HG03457 (cell line): Measurements from ENCODE around the gene CDK8.
"Not testable (repeated sequence)": the region's sequence is repeated elsewhere in the genome, so short reads cannot be mapped to it uniquely, and the experiment has no call there.

Source experiments
- ATAC-seq: cut with Tn5 transposase; IDR thresholded peaks from one replicate; pipeline ENCODE4 v1.9.1; 2021; ENCODE audit warnings: moderate number of reproducible peaks; ENCODE audit not compliant: unreplicated experiment

CDK8 gene

DNA sequence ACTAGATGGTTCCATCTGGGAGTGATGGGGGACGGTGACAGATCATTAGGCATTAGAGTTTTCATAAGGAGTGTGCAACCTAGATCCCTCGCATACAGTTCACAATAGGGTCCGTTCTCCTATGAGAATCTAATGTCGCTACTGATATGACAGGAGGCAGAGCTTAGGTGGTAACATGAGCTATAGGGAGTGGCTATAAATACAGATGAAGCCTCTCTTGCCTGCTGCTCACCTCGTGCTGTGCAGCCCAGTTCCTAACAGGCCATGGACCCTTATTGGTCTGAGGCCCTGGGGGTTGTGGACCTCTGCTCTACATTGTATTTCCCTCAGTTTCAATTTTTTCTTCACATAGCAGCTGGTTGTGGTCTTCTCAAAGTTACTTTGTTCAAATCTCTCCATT, 56.5 kb downstream of the CDK8 start:
- ATAC-seq, result no peak

DNA sequence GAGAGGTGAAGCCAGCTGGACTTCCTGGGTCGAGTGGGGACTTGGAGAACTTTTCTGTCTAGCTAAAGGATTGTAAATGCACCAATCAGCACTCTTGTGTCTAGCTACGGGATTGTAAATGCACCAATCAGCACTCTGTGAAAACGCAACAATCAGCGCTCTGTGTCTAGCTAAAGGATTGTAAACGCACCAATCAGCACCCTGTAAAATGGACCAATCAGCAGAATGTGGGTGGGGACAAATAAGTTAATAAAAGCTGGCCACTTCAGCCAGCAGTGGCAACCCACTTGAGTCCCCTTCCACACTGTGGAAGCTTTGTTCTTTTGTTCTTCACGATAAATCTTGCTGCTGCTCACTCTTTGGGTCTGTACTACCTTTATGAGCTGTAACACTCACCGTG, 58.1 kb downstream of the CDK8 start:
- ATAC-seq, result not testable (repeated sequence)

DNA sequence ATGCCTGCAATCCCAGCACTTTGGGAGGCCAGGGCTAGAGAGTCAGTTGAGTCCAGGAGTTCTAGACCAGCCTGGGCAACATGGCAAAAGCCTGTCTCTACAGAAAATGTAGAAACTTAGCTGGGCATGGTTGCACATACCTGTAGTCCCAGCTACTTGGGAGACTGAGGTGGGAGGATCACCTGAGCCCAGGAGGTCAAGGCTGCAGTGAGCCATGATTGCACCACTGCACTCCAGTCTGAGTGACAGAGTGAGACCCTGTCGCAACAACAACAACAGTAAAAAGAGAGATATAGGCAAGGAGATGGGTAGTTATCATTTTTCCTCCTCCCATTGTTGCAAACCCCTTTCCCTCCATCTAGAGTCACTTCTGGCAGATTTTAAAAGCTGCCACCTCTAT, 62.2 kb downstream of the CDK8 start:
- ATAC-seq, result not testable (repeated sequence)

GRCh38 chr13:26320766-26321165, 66.8 kb downstream of the CDK8 start:
- no peak for ATAC-seq

GRCh38 chr13:26323127-26323526, 69.2 kb downstream of the CDK8 start:
- ATAC-seq, result no peak

- no peak for ATAC-seq
Observed at GRCh38 chr13:26323764-26324163, 69.8 kb downstream of the CDK8 start.

DNA sequence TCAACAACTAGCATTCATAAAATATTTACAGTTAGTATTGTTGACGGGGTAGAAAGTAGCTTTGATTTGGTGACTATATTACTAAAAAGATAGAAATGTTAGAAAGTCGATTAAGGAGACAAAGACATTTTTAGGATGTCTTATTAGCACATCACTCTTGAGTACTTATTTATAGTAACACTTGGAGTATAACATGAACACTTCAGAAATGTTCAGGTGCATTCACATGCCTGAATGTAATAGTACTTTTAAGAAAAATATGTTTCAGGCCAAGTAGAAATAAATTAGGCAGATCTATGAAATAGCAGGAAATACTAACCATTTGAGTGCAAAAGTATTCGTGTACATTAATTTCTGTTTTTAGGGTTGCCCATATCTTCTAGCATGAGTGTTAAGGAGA, 70.4 kb downstream of the CDK8 start:
- ATAC-seq, result no peak

DNA sequence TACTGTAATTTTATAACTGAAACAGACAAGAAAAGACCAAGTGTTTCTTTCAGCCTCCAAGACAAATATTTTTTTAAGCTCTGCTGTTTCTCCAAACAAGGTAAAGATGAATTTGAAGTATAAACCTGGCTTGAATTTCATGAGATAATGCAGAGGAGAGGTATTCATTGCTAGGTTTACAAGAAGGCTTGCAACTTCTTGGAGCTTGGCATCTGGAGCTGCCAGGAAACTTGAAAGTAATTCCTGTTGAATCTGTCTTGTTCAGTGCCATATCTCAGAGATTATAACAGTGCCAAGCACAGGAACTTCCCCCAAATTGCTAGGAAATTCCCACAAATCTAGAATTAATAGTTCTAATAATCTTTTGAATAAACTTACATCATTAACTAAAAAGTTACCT, 70.9 kb downstream of the CDK8 start:
- ATAC-seq, result no peak

GRCh38 chr13:26325876-26326275, 71.9 kb downstream of the CDK8 start:
- ATAC-seq, result peak; percentile 74

DNA sequence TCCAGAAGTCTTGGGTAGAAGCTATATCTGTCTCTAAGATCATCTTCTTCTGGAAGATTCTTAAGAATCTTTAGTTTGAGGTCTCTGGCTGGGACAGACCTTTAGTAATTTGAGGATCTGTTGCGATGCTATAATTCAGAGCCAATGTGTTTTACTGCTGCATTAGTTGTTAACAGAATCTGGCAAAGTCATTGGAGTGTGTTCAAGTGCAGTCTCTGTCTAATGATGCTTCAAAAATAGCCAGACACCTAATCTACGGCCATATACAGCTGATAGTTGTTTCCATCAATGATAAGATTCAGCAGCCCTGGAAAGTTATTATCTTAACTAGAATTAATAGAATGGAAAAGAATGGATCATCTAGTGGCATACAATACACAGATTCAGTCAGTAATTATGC, 72.6 kb downstream of the CDK8 start:
- ATAC-seq, result no peak

DNA sequence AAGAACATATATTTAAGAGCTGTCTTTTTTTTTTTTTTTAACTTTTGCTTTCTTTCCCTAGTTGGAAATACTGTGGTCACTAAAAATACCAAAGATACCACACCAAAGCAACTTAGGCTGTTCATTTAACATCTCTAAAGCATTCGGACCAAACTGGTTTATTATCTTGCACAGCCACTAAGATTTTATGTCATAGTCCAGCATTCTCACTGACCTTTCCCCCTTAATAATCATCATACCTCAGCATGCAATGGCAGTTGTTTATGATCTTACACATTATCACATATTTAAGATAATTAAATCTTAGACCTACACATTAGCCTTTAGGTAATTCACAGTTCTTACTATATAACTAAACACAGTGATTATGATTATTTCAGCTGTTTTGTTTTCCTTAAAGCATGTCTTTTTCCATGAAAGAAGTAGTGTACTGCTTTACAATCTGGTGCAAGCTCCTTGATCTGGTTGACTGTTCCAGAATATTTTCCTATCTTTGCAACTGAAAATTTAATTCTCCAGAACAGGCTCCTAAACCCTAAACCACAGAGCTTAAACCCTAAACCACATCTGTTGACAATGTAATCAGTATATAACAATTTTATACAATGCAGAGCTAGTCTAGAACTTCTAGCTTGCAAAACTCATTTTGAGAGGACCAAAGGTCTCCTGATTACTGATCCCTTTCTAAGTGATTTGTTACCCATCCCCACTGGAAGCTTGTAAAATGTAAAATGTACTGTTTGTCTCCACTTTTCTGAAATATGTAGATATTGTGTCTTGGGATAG, 74.2 kb downstream of the CDK8 start:
- no peak for ATAC-seq

DNA sequence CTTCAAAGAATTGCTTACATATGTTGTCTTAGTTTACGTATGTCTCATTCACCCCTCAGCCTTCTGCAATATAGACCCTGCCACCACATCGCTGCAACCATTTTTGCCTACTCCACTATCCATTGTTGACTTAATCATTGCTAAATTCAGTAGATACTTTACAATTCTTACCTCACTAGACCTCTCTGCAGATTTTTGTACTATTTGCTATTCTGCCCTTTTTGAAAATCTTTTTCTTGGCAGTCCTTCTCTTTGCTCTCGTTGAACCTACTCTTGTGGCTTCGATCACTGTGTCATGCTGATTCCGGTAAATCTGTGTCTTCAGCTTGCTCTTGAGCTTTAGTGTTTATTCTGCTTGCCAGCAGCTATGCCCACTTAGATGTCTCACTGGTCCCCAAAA, 81.2 kb downstream of the CDK8 start:
- ATAC-seq, result no peak

GRCh38 chr13:26340807-26341206, 86.9 kb downstream of the CDK8 start:
- no peak for ATAC-seq

DNA sequence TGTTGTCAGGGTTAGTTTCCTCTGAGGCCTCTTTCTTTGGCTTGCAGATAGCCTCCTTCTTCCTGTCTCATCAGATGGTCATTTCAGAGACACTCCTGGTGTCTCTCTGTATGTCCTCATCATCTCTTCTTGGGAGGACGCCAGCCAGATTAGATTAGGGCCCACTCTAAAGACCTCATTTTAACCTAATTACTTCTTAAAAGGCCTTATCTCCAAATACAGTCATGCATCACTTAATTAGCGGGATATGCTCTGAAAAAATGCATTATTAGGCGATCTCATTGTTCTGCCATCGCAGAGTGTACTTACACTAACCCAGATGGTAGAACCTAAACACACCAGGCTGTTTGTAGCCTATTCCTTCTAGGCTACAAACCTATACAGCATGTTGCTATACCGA, 89.0 kb downstream of the CDK8 start:
- ATAC-seq, result no peak

- ATAC-seq, result no peak
Observed at GRCh38 chr13:26343816-26344215, 89.9 kb downstream of the CDK8 start.

DNA sequence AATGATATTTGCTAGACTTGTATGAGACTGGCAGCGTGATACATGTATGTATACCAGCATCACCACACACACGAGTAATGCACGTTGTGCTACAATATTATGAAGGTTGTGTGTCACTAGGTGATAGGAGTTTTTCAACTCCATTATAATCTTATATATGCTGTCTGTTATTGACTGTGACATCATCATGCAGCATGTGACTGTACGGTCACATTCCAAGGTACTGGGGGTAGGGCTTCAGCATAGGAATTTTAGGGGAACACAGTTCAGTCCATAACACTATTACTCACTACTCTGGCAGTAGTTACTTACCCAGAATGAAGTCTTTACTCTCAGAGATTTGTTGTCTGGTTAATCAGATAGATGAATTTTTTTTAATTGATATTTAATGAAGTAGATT, 91.1 kb downstream of the CDK8 start:
- no peak for ATAC-seq

- no peak for ATAC-seq
Observed at GRCh38 chr13:26348966-26349365, 95.0 kb downstream of the CDK8 start.

DNA sequence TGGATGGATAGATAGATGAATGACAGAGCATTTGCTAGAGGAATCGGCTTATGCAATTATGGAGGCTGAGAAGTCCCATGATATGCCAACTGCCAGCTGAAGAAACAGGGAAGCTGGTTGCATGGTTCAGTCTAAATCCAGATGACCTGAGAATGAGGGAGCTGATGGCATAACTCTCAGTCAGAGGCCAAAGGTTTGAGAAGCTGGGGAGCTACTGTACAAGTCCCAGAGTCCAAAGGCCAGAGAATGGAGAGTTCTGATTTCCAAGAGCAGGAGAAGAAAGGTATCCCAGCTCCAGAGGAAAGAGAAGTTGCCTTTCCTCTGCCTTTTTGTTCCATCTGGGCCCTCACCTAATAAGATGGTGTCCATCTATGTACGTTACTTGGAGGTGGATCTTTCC, 108.3 kb downstream of the CDK8 start:
- no peak for ATAC-seq

DNA sequence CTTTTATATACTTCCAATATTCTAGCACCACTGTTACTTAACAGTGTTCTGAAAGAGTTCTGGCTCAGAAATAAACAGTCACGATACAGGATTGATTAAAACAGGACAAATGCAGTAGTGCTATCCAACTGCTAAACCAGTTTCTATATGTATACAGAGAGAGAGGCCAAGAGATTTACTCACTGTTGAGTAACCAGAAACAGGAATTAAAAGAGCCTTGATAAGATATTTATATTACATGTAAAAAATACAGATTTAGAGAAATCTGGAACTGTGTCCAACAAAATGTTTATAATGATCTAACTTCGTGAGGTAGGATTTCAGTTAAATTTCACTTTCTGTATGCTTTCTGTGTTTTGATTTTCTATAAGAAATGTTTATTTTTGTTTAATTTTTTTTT, 116.6 kb downstream of the CDK8 start:
- no peak for ATAC-seq

DNA sequence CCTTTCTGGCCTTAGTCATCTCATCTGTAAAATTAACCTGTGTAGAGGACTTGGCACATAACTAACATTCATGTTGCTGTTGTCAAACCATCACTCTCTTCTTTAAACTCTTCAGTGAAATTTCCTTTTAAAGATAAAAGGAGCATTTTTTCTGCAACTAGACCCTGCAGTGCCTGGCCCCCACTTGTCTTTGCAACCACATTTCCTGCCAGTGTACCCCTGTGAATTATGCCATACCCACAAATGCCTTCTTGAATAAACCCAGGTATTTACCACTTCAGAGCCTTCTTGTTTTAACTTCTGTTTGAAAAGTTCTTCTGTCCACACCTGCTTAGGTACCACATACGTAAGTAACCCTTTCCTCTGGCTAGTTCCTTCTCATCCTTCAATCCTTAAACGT, 118.8 kb downstream of the CDK8 start:
- no peak for ATAC-seq

DNA sequence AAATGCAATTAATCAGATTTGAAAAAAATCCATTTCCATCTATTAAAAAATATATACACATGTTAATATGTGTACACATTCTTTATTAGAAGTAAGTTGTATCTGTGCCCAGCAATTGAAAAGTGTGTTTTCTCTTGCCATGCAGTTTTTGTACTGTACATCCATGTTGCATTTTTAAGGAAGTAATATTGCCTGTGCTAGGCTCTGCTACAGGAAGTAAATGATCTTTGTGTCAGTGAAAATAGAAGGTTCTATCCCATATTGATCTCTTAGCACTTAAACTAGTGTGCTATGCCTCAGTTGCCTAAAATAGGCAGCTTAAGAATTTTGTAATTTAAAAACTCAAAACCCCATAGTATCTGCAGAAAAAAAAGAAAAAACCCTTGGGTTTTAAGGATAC, 122.5 kb downstream of the CDK8 start:
- no peak for ATAC-seq

DNA sequence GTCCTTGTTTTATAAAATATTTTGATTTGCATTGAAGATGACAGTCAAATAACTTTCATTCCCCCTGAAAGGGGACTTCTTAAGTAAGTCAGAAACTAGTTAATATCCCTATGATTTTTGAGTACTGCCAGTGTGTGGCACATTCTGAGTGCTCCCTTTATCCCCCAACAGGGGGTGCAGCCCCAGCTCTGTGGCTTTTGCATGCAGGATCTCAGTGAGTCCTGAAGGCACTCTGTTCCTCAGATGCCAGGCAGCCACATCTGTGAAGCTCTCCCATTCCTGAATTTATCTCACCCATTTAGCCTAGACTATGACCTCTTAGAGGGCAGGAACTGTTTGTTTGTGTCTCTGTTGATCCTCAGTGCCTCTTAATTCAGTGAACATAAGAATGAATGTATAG, 123.1 kb downstream of the CDK8 start:
- ATAC-seq, result no peak

DNA sequence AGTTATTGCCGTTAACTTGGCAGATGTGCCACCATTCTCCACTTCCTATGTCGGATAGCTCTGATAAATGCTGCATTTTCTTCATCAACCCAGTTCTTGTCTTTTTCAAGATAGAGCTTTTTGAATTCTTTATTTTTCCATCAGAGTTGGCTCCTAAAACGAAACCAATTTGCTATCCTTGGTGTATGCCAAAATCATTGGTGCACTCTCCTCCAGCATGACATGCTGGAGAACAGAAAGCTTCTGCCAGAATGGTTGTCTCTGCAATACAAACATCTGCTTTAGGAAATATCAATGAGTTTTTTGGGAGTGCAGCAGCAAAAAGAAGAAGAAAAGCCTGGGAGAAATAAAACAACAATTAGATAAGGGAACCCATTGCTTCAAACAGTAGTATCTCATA, 124.2 kb downstream of the CDK8 start:
- ATAC-seq, result no peak
